HEK293 (cell line): Measurements from ENCODE around the gene GCH1.

ENCODE experiments used
- CTCF ChIA-PET: fragments of 350-600 bp; formaldehyde crosslinking; extraction: SDS; loops from one replicate; lab custom pipeline; 2021; ENCODE audit warnings: antibody characterized with exemption; lab: Yijun Ruan, JAX
- POLR2A ChIA-PET: fragments of 300-600 bp; formaldehyde crosslinking; extraction: SDS; loops from one replicate; lab custom pipeline; 2020; ENCODE audit warnings: antibody characterized with exemption, inconsistent platforms; lab: Yijun Ruan, JAX
- H3K27ac ChIP-seq: fragments of 200-500 bp; sonication (Bioruptor generic); 2 replicates; pipeline ENCODE4 v1.5.1; 2014; ENCODE audit warnings: low read depth, low read length, control low read depth, inconsistent platforms; ENCODE audit errors: extremely low read depth
- H3K36me3 ChIP-seq, 2 experiments: fragments of 200-500 bp in 1 of 2; sonication (Bioruptor generic) in 1 of 2; 1 replicate in 1 of 2; 2 replicates in 1 of 2; pipeline ENCODE4 v1.5.1; 2014 to 2017; ENCODE audit warnings: inconsistent platforms in 2 of 2, low read length in 2 of 2; ENCODE audit not compliant: control insufficient read depth in 2 of 2, insufficient read depth in 1 of 2
- H3K4me1 ChIP-seq: fragments of 200-500 bp; sonication (Bioruptor generic); 2 replicates; pipeline ENCODE4 v1.5.1; 2014; ENCODE audit warnings: mild to moderate bottlenecking, low read length, inconsistent platforms; ENCODE audit not compliant: control insufficient read depth, insufficient read depth
- H3K4me3 ChIP-seq: 2 replicates; pipeline ENCODE4 v1.5.1; 2011; ENCODE audit warnings: low read depth, mild to moderate bottlenecking, control low read depth, low read length, moderate library complexity
- H3K9me3 ChIP-seq: fragments of 200-500 bp; sonication (Bioruptor generic); 2 replicates; pipeline ENCODE4 v1.5.1; 2014; ENCODE audit warnings: low read depth, low read length, inconsistent platforms; ENCODE audit not compliant: control insufficient read depth, insufficient read depth
- BCL11B ChIP-seq: fragments of 450-650 bp; formaldehyde crosslinking; IDR thresholded peaks from 2 replicates; pipeline ENCODE4 v1.5.1; 2016; ENCODE audit warnings: low read depth, missing biosample characterization, missing genetic modification characterization
- HOXC10 ChIP-seq: sonication (generic); formaldehyde crosslinking; IDR thresholded peaks from 2 replicates; pipeline ENCODE4 v1.8.1; 2023; ENCODE audit warnings: mild to moderate bottlenecking, missing genetic modification reagents
- PRDM1 ChIP-seq: fragments of 450-650 bp; formaldehyde crosslinking; IDR thresholded peaks from 2 replicates; pipeline ENCODE4; 2016; ENCODE audit warnings: missing biosample characterization, missing genetic modification characterization
- SP2 ChIP-seq: fragments of 450-650 bp; formaldehyde crosslinking; IDR thresholded peaks from 2 replicates; pipeline ENCODE4 v1.5.1; 2016; ENCODE audit warnings: missing biosample characterization, missing genetic modification characterization
- TRIM28 ChIP-seq: IDR thresholded peaks from 2 replicates; pipeline ENCODE4 v1.6.1; 2011; ENCODE audit warnings: low read length, control low read depth, borderline replicate concordance
- ZBTB7A ChIP-seq: fragments of 450-650 bp; formaldehyde crosslinking; IDR thresholded peaks from 2 replicates; pipeline ENCODE4 v1.5.1; 2016; ENCODE audit warnings: low read depth, missing biosample characterization, missing genetic modification characterization
- ZEB2 ChIP-seq: fragments of 450-650 bp; formaldehyde crosslinking; IDR thresholded peaks from 2 replicates; pipeline ENCODE4 v1.5.1; 2016; ENCODE audit warnings: missing biosample characterization, missing genetic modification characterization
- ZFHX2 ChIP-seq: fragments of 450-650 bp; formaldehyde crosslinking; conservative IDR thresholded peaks from 2 replicates; pipeline ENCODE4 v1.5.1; 2016; ENCODE audit warnings: missing biosample characterization, missing genetic modification characterization
- ZFP37 ChIP-seq: fragments of 450-650 bp; formaldehyde crosslinking; IDR thresholded peaks from 2 replicates; pipeline ENCODE4 v1.5.1; 2016; ENCODE audit warnings: missing biosample characterization, missing genetic modification characterization
- ZNF239 ChIP-seq: fragments of 450-650 bp; formaldehyde crosslinking; IDR thresholded peaks from 2 replicates; pipeline ENCODE4 v1.5.1; 2016; ENCODE audit warnings: missing biosample characterization, missing genetic modification characterization
- ZNF366 ChIP-seq: fragments of 450-650 bp; formaldehyde crosslinking; conservative IDR thresholded peaks from 2 replicates; pipeline ENCODE4 v1.5.1; 2016; ENCODE audit warnings: missing biosample characterization, missing genetic modification characterization
- ZNF48 ChIP-seq: fragments of 450-650 bp; formaldehyde crosslinking; IDR thresholded peaks from 2 replicates; pipeline ENCODE4 v1.5.1; 2016; ENCODE audit warnings: missing biosample characterization, missing genetic modification characterization
- ZNF510 ChIP-seq: fragments of 450-650 bp; formaldehyde crosslinking; IDR thresholded peaks from 2 replicates; pipeline ENCODE4 v1.5.1; 2018; ENCODE audit warnings: mild to moderate bottlenecking, missing genetic modification characterization, missing biosample characterization; ENCODE audit not compliant: insufficient replicate concordance
- ZNF514 ChIP-seq: fragments of 450-650 bp; formaldehyde crosslinking; IDR thresholded peaks from 2 replicates; pipeline ENCODE4 v1.5.1; 2016; ENCODE audit warnings: missing biosample characterization, missing genetic modification characterization
- ZNF544 ChIP-seq: fragments of 450-650 bp; formaldehyde crosslinking; IDR thresholded peaks from 2 replicates; pipeline ENCODE4 v1.5.0; 2017; ENCODE audit warnings: missing biosample characterization, missing genetic modification characterization
- ZNF558 ChIP-seq: fragments of 450-650 bp; formaldehyde crosslinking; IDR thresholded peaks from 2 replicates; pipeline ENCODE4 v1.5.1; 2016; ENCODE audit warnings: missing biosample characterization, missing genetic modification characterization
- ZNF571 ChIP-seq: fragments of 450-650 bp; formaldehyde crosslinking; IDR thresholded peaks from 2 replicates; pipeline ENCODE4 v1.5.0; 2017; ENCODE audit warnings: missing biosample characterization, missing genetic modification characterization
- ZNF830 ChIP-seq: fragments of 450-650 bp; IDR thresholded peaks from 2 replicates; pipeline ENCODE4 v1.5.0; 2018; ENCODE audit warnings: missing biosample characterization, missing genetic modification characterization, low read depth, mild to moderate bottlenecking, moderate library complexity
- ZNF843 ChIP-seq: fragments of 450-650 bp; formaldehyde crosslinking; IDR thresholded peaks from 2 replicates; pipeline ENCODE4 v1.5.1; 2016; ENCODE audit warnings: missing biosample characterization, missing genetic modification characterization
- TF ChIP-seq, protein P1 (sequence below): fragments of 450-650 bp; formaldehyde crosslinking; IDR thresholded peaks from 2 replicates; pipeline ENCODE4 v1.5.1; 2016; ENCODE audit warnings: missing biosample characterization, missing genetic modification characterization
- TF ChIP-seq, protein P2 (sequence below): fragments of 450-650 bp; formaldehyde crosslinking; optimal IDR thresholded peaks from 2 replicates; pipeline ENCODE3; 2016; ENCODE audit warnings: missing biosample characterization, mild to moderate bottlenecking, missing genetic modification characterization
- TF ChIP-seq, protein P3 (sequence below): fragments of 450-650 bp; formaldehyde crosslinking; IDR thresholded peaks from 2 replicates; pipeline ENCODE4 v1.5.1; 2016; ENCODE audit warnings: missing biosample characterization, missing genetic modification characterization
- TF ChIP-seq, protein P4 (sequence below): fragments of 450-650 bp; formaldehyde crosslinking; IDR thresholded peaks from 2 replicates; pipeline ENCODE4 v1.5.1; 2016; ENCODE audit warnings: missing biosample characterization, missing genetic modification characterization
- TF ChIP-seq, protein P5 (sequence below): fragments of 450-650 bp; formaldehyde crosslinking; conservative IDR thresholded peaks from 2 replicates; pipeline ENCODE4 v1.5.1; 2016; ENCODE audit warnings: low read depth, missing biosample characterization, missing genetic modification characterization

GCH1 gene

DNA sequence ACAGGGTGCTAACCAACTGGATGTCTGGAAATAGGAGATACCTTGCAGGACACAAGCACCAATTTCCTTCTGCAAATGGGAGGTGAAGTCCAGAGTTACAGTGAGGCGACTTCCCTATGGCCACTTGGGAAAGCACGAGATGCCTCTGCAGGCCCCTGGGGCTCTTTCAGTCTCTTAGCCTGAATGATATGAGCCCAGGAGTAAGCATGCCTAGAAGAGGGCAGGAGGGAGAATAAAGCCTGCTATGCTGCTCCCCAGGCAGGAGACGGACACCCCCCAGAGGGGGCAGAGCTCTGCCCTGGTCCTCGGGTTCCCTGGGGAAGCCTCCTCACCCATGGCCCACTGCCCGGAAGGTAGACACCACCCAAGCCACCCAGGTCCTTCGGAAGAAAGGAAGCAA lies 105.1 kb downstream of the GCH1 start:
- CTCF ChIA-PET, result no interaction called here
- no peaks in the 10 kb centered on the region for H3K36me3 ChIP-seq
- no peak overlapping the region for H3K4me3 ChIP-seq
- H3K4me1 ChIP-seq, result no peaks in the 10 kb centered on the region
- POLR2A ChIA-PET, result no interaction called here
- H3K27ac ChIP-seq, result no peak overlapping the region
- TF ChIP-seq ZEB2 (tag by site-specific recombination) (no peak), HOXC10 (no peak), ZNF510 (no peak), ZNF48 (tag by site-specific recombination) (no peak), ZFP37 (no peak), ZFHX2 (tag by site-specific recombination) (no peak)
- TF ChIP-seq, protein P1, sequence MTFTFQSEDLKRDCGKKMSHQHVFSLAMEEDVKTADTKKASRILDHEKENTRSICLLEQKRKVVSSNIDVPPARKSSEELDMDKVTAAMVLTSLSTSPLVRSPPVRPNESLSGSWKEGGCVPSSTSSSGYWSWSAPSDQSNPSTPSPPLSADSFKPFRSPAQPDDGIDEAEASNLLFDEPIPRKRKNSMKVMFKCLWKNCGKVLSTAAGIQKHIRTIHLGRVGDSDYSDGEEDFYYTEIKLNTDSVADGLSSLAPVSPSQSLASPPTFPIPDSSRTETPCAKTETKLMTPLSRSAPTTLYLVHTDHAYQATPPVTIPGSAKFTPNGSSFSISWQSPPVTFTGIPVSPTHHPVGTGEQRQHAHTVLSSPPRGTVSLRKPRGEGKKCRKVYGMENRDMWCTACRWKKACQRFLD (tag by site-specific recombination), result no peak
- TF ChIP-seq, protein P2, sequence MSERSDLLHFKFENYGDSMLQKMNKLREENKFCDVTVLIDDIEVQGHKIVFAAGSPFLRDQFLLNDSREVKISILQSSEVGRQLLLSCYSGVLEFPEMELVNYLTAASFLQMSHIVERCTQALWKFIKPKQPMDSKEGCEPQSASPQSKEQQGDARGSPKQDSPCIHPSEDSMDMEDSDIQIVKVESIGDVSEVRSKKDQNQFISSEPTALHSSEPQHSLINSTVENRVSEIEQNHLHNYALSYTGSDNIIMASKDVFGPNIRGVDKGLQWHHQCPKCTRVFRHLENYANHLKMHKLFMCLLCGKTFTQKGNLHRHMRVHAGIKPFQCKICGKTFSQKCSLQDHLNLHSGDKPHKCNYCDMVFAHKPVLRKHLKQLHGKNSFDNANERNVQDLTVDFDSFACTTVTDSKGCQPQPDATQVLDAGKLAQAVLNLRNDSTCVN (tag by site-specific recombination), result no peak
- TF ChIP-seq, protein P3, sequence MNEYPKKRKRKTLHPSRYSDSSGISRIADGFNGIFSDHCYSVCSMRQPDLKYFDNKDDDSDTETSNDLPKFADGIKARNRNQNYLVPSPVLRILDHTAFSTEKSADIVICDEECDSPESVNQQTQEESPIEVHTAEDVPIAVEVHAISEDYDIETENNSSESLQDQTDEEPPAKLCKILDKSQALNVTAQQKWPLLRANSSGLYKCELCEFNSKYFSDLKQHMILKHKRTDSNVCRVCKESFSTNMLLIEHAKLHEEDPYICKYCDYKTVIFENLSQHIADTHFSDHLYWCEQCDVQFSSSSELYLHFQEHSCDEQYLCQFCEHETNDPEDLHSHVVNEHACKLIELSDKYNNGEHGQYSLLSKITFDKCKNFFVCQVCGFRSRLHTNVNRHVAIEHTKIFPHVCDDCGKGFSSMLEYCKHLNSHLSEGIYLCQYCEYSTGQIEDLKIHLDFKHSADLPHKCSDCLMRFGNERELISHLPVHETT (tag by site-specific recombination), result no peak
- H3K9me3 ChIP-seq, result no peaks in the 10 kb centered on the region

DNA sequence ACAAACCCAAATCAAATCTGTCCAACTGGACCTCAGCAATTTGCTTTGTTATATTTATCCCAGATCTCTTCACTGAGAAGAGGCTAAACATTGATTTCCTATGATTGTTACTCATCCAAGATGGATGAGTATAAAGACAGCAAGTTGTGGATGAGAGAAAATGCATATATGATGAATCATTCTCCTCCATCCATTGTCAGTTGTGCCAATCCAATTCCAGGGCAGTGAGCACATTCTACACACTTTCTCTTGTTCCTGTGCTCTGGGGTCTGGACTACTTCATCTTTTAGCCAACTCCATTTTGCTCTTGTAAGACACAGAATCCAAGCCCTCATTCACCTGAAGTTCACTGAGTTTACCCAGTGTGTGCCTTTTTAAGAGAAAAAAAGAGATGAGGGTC lies 105.7 kb downstream of the GCH1 start:
- Histone ChIP-seq H3K4me3 (no peak overlapping the region), H3K9me3 (no peaks in the 10 kb centered on the region), H3K36me3 (no peaks in the 10 kb centered on the region), H3K4me1 (no peaks in the 10 kb centered on the region), H3K27ac (no peak overlapping the region)
- TF ChIP-seq, protein P4, sequence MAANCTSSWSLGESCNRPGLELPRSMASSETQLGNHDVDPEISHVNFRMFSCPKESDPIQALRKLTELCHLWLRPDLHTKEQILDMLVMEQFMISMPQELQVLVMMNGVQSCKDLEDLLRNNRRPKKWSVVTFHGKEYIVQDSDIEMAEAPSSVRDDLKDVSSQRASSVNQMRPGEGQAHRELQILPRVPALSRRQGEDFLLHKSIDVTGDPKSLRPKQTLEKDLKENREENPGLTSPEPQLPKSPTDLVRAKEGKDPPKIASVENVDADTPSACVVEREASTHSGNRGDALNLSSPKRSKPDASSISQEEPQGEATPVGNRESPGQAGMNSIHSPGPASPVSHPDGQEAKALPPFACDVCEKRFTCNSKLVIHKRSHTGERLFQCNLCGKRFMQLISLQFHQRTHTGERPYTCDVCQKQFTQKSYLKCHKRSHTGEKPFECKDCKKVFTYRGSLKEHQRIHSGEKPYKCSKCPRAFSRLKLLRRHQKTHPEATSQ (tag by site-specific recombination), result no peak
- no peak for TF ChIP-seq SP2 (tag by site-specific recombination)
- no peak for TF ChIP-seq BCL11B (tag by site-specific recombination)
- no peak for TF ChIP-seq TRIM28
- TF ChIP-seq ZNF366 (tag by site-specific recombination), result no peak
- no peak for TF ChIP-seq ZNF239 (tag by site-specific recombination)
- TF ChIP-seq ZNF544, result no peak
- TF ChIP-seq ZNF514 (tag by site-specific recombination), result no peak
- no peak for TF ChIP-seq ZNF558 (tag by site-specific recombination)
- TF ChIP-seq, protein P5, sequence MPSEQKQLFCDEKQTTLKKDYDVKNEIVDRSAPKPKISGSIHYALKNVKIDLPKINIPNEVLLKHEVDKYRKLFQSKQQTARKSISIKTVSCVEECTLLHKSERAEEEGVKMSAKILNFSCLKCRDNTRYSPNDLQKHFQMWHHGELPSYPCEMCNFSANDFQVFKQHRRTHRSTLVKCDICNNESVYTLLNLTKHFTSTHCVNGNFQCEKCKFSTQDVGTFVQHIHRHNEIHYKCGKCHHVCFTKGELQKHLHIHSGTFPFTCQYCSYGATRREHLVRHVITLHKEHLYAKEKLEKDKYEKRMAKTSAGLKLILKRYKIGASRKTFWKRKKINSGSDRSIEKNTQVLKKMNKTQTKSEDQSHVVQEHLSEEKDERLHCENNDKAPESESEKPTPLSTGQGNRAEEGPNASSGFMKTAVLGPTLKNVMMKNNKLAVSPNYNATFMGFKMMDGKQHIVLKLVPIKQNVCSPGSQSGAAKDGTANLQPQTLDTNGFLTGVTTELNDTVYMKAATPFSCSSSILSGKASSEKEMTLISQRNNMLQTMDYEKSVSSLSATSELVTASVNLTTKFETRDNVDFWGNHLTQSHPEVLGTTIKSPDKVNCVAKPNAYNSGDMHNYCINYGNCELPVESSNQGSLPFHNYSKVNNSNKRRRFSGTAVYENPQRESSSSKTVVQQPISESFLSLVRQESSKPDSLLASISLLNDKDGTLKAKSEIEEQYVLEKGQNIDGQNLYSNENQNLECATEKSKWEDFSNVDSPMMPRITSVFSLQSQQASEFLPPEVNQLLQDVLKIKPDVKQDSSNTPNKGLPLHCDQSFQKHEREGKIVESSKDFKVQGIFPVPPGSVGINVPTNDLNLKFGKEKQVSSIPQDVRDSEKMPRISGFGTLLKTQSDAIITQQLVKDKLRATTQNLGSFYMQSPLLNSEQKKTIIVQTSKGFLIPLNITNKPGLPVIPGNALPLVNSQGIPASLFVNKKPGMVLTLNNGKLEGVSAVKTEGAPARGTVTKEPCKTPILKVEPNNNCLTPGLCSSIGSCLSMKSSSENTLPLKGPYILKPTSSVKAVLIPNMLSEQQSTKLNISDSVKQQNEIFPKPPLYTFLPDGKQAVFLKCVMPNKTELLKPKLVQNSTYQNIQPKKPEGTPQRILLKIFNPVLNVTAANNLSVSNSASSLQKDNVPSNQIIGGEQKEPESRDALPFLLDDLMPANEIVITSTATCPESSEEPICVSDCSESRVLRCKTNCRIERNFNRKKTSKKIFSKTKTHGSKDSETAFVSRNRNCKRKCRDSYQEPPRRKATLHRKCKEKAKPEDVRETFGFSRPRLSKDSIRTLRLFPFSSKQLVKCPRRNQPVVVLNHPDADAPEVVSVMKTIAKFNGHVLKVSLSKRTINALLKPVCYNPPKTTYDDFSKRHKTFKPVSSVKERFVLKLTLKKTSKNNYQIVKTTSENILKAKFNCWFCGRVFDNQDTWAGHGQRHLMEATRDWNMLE, result no peak
- TF ChIP-seq ZNF843, result no peak
- no peak for TF ChIP-seq ZNF571 (tag by site-specific recombination)
- TF ChIP-seq ZBTB7A (tag by site-specific recombination), result no peak
- no peak for TF ChIP-seq ZNF830 (tag by site-specific recombination)
- no peak for TF ChIP-seq PRDM1
- POLR2A ChIA-PET, result no interaction called here
- CTCF ChIA-PET, result interaction anchor here (0.9 kb wide), 1 partner anchor 232 kb away, joined by 4 read pairs; no protein-coding TSS in a partner anchor
